Epithelial cell of prostate (primary cell): ENCODE measurements around the gene NTNG1.
"Not testable (repeated sequence)": the region's sequence is repeated elsewhere in the genome, so short reads cannot be mapped to it uniquely, and the experiment has no call there.

Experiments used
- DNase-seq: peaks from one replicate; pipeline ENCODE4 v3.0.0-alpha.2; 2011; ENCODE audit warnings: low read depth, low spot score
- H3K27ac ChIP-seq: fragments of 450-650 bp; 2 replicates; pipeline ENCODE4 v1.5.1; 2017; ENCODE audit warnings: mild to moderate bottlenecking

NTNG1 gene

GRCh38 chr1:107142140-107142542, 1.3 kb downstream of the NTNG1 start:
- DNase-seq: no peak
- peak overlapping the region; percentile 95 for H3K27ac ChIP-seq

DNA sequence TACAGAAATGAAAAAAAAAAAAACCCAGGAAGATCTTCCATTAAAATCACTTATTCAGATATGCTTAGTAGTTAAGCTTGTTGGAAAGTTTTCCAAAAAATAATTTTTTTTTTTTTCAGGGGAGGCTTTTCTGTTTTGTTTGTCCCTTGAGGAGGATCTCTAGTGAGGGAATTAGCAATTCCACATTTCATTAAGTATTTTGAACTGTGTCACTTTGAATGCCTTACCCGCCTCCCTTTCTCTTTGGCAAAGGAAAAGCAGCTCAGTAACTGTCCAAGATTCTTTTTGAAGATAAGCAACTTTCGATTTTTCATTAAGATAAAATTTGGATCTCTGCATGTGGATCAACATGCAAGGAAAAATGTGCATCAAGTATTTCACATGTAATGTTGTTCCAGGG, 1.8 kb downstream of the NTNG1 start:
- H3K27ac ChIP-seq: no peak overlapping the region

DNA sequence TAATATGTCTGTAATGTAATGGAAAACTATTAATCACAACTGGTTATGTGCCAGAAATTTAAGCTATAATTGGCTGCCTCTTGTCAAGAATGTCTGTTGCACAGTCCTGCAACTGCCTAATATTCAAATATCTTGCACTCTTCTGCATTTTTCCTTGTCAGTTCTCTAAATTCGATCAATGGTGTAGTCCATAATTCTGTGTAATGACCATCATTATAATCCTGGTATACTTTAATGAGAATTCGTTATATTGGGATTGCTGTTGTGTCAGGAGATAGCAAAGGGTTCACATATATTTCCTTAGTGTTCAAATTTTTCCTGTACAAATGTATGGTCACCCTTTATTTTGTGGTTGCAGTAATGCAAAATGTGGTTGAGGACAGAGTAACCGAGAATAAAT, 4.8 kb downstream of the NTNG1 start:
- DNase-seq: no peak
- no peak overlapping the region for H3K27ac ChIP-seq

More for the DNA sequence above, 1.8 kb downstream of the NTNG1 start:
- no peak for DNase-seq

- H3K27ac ChIP-seq: peak overlapping the region; percentile 13
- no peak for DNase-seq
Measured at GRCh38 chr1:107147843-107148242, 7.0 kb downstream of the NTNG1 start.

GRCh38 chr1:107149946-107150345, 9.1 kb downstream of the NTNG1 start:
- H3K27ac ChIP-seq: no peak overlapping the region
- no peak for DNase-seq

DNA sequence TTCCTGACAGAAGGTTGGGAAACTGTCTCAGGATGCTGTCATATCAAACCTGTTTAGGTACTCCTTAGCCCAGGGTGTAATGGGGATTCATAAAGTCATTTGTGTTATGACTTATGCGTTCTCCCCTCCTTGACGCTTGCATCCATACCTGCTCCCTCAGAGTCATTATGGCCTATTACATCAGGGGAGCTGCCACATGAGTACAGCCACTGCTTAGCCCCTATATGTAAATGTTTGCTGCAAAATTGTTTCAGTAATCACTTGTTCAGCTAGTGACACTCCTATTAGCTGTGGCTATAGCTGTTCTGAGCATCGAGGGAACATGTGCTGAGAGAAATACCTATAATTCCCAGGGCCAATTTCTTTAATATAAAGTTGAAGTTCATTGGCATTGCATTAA, 10.5 kb downstream of the NTNG1 start:
- no peak overlapping the region for H3K27ac ChIP-seq
- DNase-seq: no peak

GRCh38 chr1:107152395-107152794, 11.6 kb downstream of the NTNG1 start:
- no peak for DNase-seq
- H3K27ac ChIP-seq: peak overlapping the region; percentile 35

DNA sequence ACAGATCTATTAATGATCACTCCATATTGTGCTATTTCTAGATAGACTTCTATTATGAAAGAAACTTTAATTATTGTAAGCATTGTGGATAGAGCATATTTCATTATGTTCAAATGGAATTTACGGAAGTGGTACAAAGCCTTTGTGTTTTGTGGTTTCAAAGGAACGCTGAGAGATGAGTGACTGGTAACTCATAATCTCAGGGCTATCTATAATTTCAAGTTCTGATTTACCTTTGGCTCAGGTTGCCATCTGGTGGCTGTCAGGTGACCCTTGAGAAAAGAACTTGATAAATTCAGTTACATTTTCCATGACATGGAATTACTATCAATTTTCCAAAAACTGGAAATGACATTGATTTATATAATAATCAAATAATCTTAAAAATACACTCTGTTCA, 12.2 kb downstream of the NTNG1 start:
- H3K27ac ChIP-seq: peak overlapping the region; percentile 35
- peak; percentile 46 for DNase-seq

DNA sequence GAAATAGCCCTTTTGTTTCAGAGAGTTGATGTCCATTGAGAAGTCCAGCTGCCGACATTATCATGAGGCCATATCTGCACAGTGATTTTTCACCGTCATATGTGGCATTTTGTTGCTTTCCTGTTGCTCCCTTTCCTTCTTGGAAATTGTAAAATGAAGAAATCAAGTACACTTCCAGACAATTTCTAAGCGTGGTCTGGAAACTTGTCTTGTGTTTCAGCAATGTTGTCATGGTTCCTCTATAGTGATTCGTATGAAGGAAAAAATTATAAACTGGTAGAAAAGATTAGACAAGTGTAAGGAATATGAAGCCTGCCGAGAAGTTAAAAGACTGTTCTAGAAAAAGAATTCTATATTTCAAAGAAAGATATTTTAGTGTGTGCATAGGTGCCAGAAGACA, 17.7 kb downstream of the NTNG1 start:
- no peak overlapping the region for H3K27ac ChIP-seq
- DNase-seq: no peak

DNA sequence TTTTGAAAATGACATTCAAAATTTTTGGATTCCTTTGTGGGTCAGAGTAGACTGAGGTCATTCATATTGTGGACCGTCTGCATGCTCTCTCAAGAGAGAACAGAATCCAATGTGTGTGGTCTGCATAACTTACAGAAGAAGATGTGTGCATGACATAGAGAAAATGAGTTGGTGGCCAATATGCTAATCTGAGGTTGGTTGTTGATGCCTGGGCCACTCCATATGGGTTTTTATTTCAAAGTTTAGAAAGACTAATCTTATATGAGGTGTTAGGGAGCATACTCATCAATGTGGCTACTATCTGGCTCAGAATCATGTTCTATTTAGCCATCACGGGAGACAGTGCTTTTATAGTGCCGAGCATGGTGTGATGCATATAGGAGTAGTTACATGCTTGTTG, 18.2 kb downstream of the NTNG1 start:
- no peak for DNase-seq
- no peak overlapping the region for H3K27ac ChIP-seq

GRCh38 chr1:107162745-107163144, 21.9 kb downstream of the NTNG1 start:
- DNase-seq: no peak
- H3K27ac ChIP-seq: peak overlapping the region; percentile 25

- not testable (repeated sequence) for DNase-seq, H3K27ac ChIP-seq
Measured at GRCh38 chr1:107164901-107165300, 24.1 kb downstream of the NTNG1 start.

DNA sequence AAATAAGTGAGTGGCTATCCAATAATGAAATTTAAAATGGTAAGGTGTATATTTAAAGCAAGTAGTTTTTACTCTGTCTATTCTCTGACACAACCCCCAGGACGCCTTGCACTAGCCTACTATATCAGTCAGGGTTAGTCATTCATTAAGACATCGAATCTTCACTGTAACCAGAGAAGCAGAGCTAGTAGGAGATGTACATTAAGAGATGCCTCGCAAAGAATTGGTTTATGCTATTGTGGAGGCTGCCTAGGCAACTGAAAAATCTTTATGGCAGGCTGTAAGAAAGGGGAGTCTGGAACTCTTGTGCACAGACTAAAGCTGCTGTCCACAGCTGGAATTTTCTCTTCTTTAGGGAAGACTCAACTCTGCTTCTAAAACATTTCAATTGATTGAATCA, 28.8 kb downstream of the NTNG1 start:
- H3K27ac ChIP-seq: no peak overlapping the region
- no peak for DNase-seq

- no peak for DNase-seq
- no peak overlapping the region for H3K27ac ChIP-seq
Measured at GRCh38 chr1:107171333-107171732, 30.5 kb downstream of the NTNG1 start.

GRCh38 chr1:107172450-107173170, 31.8 kb downstream of the NTNG1 start:
- no peak for DNase-seq
- H3K27ac ChIP-seq: no peak overlapping the region

DNA sequence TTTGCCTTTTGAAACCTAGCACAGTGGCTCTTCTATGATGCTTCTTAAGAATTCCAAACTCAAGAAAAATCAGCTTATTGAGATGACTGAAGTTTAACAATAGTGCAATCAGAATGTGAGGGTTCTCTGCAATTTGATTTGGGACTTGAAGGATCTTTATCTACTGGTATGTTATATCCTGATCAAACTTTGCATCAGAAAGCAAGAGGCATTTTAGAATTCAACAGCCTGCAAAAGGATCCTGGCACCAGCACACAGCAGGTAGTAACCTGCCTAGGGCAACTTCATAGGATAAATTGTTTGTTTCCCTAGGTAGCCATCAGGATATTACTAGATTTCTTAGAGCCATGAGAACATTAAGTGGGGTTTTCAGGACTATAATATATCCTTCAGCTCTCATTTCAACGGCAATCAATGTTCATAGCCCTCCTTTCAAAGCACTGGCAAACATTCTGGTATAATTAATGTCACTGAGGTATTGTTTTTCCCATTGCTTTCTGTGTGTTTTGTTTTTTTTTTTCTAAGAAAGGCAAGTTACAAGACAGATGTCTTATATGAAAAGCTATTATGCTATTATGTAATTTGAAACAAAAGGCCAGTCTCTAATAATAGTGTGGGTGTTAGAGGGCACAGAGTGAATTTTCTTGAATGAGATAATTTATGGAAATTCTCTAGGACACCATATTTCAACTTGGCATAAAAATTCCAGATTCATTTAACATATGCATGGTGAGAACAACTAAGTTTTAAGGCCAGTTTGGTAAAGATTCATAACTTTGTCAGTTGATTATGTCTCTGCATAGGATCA, 34.5 kb downstream of the NTNG1 start:
- H3K27ac ChIP-seq: no peak overlapping the region

GRCh38 chr1:107181253-107181969, 40.6 kb downstream of the NTNG1 start:
- H3K27ac ChIP-seq: no peak overlapping the region
- DNase-seq: no peak

More for the DNA sequence above, 34.5 kb downstream of the NTNG1 start:
- no peak for DNase-seq

DNA sequence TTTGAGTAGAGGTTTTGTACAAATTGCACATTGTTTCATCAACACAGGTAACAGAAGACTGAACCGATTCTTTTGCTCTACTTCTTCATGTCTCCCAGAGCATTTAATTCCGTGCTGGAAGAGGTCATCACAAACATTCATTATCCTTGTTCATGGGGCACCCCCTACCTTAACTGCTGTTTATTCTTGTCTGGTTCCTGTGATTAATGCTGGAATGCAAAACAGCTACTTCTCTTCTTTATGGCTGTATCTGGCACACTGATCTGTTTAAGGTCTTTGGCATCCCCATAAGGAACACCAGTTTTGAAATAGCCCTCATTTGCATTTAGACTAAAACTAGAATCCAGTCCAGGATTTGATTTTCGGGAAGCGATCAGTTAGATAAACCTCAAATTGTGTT, 42.2 kb downstream of the NTNG1 start:
- no peak overlapping the region for H3K27ac ChIP-seq
- DNase-seq: no peak

DNA sequence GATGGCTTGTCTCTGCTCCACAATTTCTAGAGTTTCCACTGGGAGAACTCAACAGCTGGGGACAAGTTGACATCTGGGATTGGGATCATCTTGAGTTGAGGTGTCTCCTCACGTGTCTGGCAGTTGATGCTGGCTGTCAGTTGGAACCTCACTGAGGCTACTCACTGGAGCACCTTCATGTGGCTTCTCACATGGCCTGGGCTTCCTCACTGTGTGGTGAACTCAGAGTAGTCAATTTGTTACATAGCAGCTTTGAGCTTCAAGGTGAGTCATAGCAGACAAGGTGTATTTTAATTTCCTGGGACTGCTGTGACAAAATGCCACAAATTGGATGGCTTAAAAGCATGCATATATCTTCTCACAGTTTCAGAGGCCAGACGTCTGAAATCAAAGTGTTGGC, 44.0 kb downstream of the NTNG1 start:
- no peak overlapping the region for H3K27ac ChIP-seq
- DNase-seq: no peak

GRCh38 chr1:107187399-107187798, 46.6 kb downstream of the NTNG1 start:
- H3K27ac ChIP-seq: no peak overlapping the region
- no peak for DNase-seq

DNA sequence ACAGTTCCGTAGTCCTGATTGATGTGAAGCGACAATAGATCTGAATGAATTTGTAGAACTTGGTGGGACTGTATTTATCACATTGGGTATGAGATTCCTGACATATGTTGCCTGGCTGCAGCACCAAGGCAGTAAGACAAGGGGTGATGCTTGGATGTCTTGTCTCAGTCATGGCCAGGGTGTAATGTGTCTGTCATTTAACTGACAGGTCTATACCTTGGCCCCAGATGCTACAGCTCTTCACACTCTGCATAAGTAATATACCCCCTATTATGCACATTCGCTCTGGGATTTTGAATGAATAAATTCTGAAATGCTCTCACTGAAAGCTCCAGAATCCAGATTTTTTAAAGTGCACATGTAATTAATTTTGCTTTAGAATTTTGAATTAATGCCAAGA, 47.3 kb downstream of the NTNG1 start:
- DNase-seq: no peak
- H3K27ac ChIP-seq: no peak overlapping the region
